HG03135 (cell line): ENCODE measurements around the gene KRTAP10-8.
"Not testable (repeated sequence)": the region's sequence is repeated elsewhere in the genome, so short reads cannot be mapped to it uniquely, and the experiment has no call there.

Experiments
- ATAC-seq: cut with Tn5 transposase; IDR thresholded peaks from one replicate; pipeline ENCODE4 v1.9.1; 2021; ENCODE audit warnings: mild to moderate bottlenecking, moderate library complexity; ENCODE audit not compliant: unreplicated experiment

Gene KRTAP10-8

GRCh38 chr21:44616591-44616926 lies 4.7 kb downstream of the KRTAP10-8 start:
- ATAC-seq: no peak

- ATAC-seq: no peak
Measured at GRCh38 chr21:44617071-44617501, 5.2 kb downstream of the KRTAP10-8 start.

- no peak for ATAC-seq
Measured at GRCh38 chr21:44618504-44618903, 6.6 kb downstream of the KRTAP10-8 start.

- ATAC-seq: no peak
Measured at GRCh38 chr21:44618909-44619308, 7.0 kb downstream of the KRTAP10-8 start.

- no peak for ATAC-seq
Measured at GRCh38 chr21:44619886-44620285, 8.0 kb downstream of the KRTAP10-8 start.

- ATAC-seq: no peak
Measured at GRCh38 chr21:44623575-44623974, 11.7 kb downstream of the KRTAP10-8 start.

GRCh38 chr21:44625756-44626155 lies 13.9 kb downstream of the KRTAP10-8 start:
- ATAC-seq: no peak

GRCh38 chr21:44626262-44626661 lies 14.4 kb downstream of the KRTAP10-8 start:
- no peak for ATAC-seq

GRCh38 chr21:44626673-44627143 lies 14.8 kb downstream of the KRTAP10-8 start, which contains the start of gene KRTAP10-9:
KRTAP10-9 (plus strand) TSS chr21:44627093; CDS start chr21:44627172, 79 bp downstream.
- no peak for ATAC-seq

- ATAC-seq: not testable (repeated sequence)
Measured at GRCh38 chr21:44627181-44627822, 15.4 kb downstream of the KRTAP10-8 start.

- not testable (repeated sequence) for ATAC-seq
Measured at GRCh38 chr21:44627831-44628233, 16.0 kb downstream of the KRTAP10-8 start.

- no peak for ATAC-seq
Measured at GRCh38 chr21:44628707-44629391, 17.0 kb downstream of the KRTAP10-8 start.

GRCh38 chr21:44630440-44630839 lies 18.6 kb downstream of the KRTAP10-8 start:
- no peak for ATAC-seq

GRCh38 chr21:44632067-44632466 lies 20.2 kb downstream of the KRTAP10-8 start:
- ATAC-seq: no peak

- ATAC-seq: no peak
Measured at GRCh38 chr21:44636209-44637017, 24.5 kb downstream of the KRTAP10-8 start.

GRCh38 chr21:44637018-44637850 lies 25.4 kb downstream of the KRTAP10-8 start, which contains the start of gene KRTAP10-10:
KRTAP10-10 (plus strand) TSS chr21:44637356; CDS start chr21:44637418, 62 bp downstream.
- no peak for ATAC-seq

- ATAC-seq: not testable (repeated sequence)
Measured at GRCh38 chr21:44637851-44638348, 26.0 kb downstream of the KRTAP10-8 start.

GRCh38 chr21:44638506-44639330 lies 26.8 kb downstream of the KRTAP10-8 start:
- ATAC-seq: not testable (repeated sequence)

- no peak for ATAC-seq
Measured at GRCh38 chr21:44639331-44639655, 27.4 kb downstream of the KRTAP10-8 start.

- ATAC-seq: no peak
Measured at GRCh38 chr21:44640761-44641160, 28.9 kb downstream of the KRTAP10-8 start.
